WTC11 (cell line): ENCODE measurements around the gene RNF150.

Experiments used
- ATF2 ChIP-seq: sonication (generic); formaldehyde crosslinking; IDR thresholded peaks from 2 replicates; pipeline ENCODE4 v1.8.1; 2022; ENCODE audit warnings: low read depth, missing genetic modification reagents, borderline replicate concordance
- CTCF ChIP-seq: fragments of 200-600 bp; IDR thresholded peaks from 2 replicates; pipeline ENCODE4 v1.8.0; 2022; ENCODE audit warnings: antibody characterized with exemption
- E2F4 ChIP-seq: sonication (generic); formaldehyde crosslinking; IDR thresholded peaks from 2 replicates; pipeline ENCODE4 v1.8.1; 2022; ENCODE audit warnings: low read depth, mild to moderate bottlenecking, moderate library complexity, missing genetic modification reagents, borderline replicate concordance
- EMX1 ChIP-seq: fragments of 250-450 bp; sonication (Bioruptor Pico); IDR thresholded peaks from 2 replicates; pipeline ENCODE4 v1.8.0; 2021; ENCODE audit warnings: mild to moderate bottlenecking
- IRF2 ChIP-seq: sonication (generic); formaldehyde crosslinking; IDR thresholded peaks from 2 replicates; pipeline ENCODE4 v1.8.0; 2022; ENCODE audit warnings: low read depth, missing genetic modification reagents, borderline replicate concordance
- MAX ChIP-seq: sonication (generic); formaldehyde crosslinking; IDR thresholded peaks from 2 replicates; pipeline ENCODE4 v1.8.0; 2022; ENCODE audit warnings: mild to moderate bottlenecking, missing genetic modification reagents
- MLX ChIP-seq: sonication (generic); formaldehyde crosslinking; IDR thresholded peaks from 2 replicates; pipeline ENCODE4 v1.8.1; 2023; ENCODE audit warnings: mild to moderate bottlenecking, missing genetic modification reagents, moderate library complexity
- MXD4 ChIP-seq: fragments of 250-450 bp; sonication (Bioruptor Pico); IDR thresholded peaks from 2 replicates; pipeline ENCODE4 v1.8.0; 2021; ENCODE audit warnings: mild to moderate bottlenecking, moderate library complexity, borderline replicate concordance
- PREB ChIP-seq: sonication (generic); formaldehyde crosslinking; IDR thresholded peaks from 2 replicates; pipeline ENCODE4 v1.8.1; 2022; ENCODE audit warnings: mild to moderate bottlenecking, missing genetic modification reagents, moderate library complexity, borderline replicate concordance
- TP53 ChIP-seq: sonication (generic); formaldehyde crosslinking; IDR thresholded peaks from 2 replicates; pipeline ENCODE4 v1.8.1; 2023; ENCODE audit warnings: mild to moderate bottlenecking, missing genetic modification reagents
- ZMAT4 ChIP-seq: fragments of 250-450 bp; sonication (Bioruptor Pico); IDR thresholded peaks from 2 replicates; pipeline ENCODE4 v1.9.0; 2021; ENCODE audit warnings: mild to moderate bottlenecking

GRCh38 chr4:140833280-140833679 is 300.0 kb downstream of the RNF150 start:
- TF ChIP-seq PREB (CRISPR knock-in tag) = no peak
- no peak for TF ChIP-seq CTCF
- no peak for TF ChIP-seq MAX (CRISPR knock-in tag)
- no peak for TF ChIP-seq E2F4 (CRISPR knock-in tag)
- TF ChIP-seq IRF2 (CRISPR knock-in tag) = no peak
- TF ChIP-seq EMX1 = no peak
- no peak for TF ChIP-seq ZMAT4 (CRISPR knock-in tag)
- TF ChIP-seq MXD4 (CRISPR knock-in tag) = no peak
- no peak for TF ChIP-seq TP53 (CRISPR knock-in tag)
- no peak for TF ChIP-seq MLX (CRISPR knock-in tag)
- no peak for TF ChIP-seq ATF2 (CRISPR knock-in tag)
